HTERT RPE-1 (cell line): Measurements from ENCODE around the gene WDFY4.

Experiments used
- in situ Hi-C: fragments of 300-500 bp; cut with MboI; formaldehyde crosslinking; loops from 4 replicates; pipeline ENCODE4 v1.14.3; 2020; ENCODE audit warnings: low sequenced_read_pairs

WDFY4 gene

DNA sequence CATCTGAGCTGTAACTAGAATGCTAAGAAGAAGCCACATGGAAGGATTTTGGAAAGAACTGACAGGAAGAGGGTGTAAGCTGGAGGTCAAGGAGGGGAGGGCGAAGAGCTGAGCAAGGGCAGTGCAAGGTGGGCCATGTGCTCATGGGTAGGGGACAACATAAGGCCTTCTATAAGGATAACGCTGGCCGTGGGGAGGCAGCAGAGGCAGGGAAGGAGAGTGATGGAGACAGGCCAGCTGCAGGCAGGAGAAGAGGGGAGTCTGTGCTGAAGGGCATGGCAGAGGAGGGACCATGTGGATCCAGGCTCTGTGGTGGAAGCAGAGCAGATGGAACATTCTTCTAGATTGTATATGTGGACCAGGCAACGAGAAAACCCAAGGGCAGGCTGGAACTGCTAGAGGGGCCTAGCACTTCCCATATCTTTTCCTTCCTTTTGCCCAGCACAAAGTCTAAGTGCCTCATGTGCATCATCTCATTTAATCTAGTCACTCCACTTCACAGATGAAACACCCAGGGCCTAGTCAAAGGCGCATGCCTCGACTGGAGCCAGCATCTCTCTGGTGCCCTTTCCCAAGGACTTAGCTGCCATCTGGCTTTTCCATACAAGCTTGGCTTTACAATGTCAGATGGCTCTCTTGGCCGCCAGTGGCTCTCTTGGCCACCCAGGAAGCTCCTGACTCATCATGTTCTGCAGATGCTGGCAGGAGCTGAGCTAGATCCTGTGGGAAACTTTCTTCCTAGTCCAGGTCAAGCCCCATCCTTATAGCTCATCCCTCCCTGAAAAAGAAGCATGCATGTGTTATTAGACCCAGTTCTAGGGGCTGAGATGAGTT is 248.4 kb downstream of the WDFY4 start:
- in situ Hi-C loops = no loop called here

DNA sequence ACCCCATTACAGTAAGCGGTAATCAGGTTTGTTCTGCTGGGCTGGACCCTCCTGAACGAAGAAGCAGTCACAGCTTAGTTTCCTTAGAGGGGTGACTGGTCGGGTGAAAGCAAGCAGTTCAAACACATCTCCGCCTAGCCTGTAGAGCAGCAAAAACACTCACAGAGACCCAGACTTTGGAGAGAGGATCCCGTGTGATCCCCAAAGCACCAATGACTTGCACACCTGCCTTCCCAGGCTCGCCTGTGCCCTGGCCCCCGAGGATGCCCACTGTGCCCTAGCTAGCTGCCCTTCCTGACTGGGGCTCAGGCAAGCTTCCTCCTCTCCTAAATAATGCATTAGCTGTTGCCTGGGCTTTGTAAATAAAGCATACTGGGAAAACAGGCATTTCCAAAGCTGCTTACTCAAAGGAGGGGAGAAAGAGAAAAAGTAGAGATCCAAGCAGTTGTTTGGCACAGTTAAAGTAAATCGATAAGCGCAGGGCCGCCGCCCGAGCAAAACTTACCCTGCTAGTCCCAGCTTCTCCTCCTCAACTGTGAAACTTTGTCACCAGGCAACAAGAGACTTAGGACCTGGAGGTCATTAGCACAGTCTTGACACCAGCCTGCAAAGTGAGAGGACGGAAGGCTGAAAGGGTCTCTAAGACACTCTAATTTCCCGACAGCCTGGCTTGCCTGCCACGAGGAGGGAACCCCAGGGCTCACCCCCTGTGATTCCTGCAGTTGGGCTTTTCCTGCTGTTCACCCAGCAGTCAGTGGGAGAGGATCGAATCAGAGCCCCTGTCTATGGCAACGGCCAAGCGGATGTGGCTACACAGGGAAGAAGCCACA is 250.2 kb downstream of the WDFY4 start:
- in situ Hi-C loops = no loop called here

DNA sequence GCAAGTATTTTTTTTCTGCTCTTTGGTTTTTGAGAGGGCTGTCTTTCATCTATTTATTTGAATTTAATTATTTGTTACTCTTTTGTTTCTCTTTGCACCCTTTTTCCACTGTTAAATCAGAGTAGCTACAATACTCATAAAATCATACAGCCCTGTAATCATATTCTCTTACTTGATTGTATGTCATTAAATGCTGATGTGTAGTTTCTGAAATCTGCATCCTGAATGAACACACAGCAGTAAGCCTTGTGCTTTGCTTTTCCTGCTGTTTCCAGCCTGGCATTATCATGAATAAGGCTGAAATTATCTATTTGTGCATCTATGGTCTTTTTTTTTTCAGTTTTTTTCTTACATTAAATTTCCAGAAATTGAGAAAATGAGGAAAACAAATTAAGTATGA is 250.9 kb downstream of the WDFY4 start:
- in situ Hi-C loops = no loop called here

DNA sequence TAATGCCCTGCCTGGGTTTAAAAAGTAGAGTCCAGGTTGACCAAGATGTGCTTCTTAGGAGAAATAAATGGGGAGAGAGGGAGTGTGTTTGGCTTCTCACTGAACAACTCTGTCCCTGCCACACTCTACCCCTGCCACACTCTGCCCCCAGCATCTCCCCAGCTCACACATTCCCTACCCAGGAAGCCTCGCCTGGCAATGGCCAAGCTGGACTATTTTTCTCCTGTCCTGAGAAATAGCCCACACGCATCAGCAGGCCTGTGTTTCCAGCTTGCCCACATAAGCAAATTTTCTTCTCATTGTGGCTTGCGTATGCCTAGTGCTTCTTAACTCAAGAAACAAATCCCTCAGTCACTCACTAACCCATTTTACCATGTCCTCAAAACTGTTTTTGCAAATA is 253.1 kb downstream of the WDFY4 start:
- in situ Hi-C loops = no loop called here

DNA sequence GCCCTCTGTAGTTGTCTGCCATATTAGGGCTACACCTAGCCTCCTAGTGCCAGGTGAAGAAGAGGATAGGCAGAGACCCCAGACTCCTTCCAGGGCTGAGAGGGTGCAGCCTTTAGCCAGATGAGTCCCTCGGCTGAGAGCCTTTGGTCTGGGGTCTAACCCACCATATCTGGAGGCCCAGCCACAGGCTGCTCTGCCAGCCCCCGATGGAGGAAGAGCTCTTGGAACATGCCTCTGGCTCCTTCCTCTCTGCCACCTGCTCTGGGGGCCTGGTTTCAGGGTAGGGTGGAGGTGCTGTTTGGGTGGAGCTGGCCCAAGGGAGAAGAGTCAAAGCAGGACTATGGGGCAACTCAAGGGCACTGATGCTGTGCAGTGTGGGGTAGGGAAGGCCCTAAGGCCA is 253.6 kb downstream of the WDFY4 start:
- in situ Hi-C loops = no loop called here

DNA sequence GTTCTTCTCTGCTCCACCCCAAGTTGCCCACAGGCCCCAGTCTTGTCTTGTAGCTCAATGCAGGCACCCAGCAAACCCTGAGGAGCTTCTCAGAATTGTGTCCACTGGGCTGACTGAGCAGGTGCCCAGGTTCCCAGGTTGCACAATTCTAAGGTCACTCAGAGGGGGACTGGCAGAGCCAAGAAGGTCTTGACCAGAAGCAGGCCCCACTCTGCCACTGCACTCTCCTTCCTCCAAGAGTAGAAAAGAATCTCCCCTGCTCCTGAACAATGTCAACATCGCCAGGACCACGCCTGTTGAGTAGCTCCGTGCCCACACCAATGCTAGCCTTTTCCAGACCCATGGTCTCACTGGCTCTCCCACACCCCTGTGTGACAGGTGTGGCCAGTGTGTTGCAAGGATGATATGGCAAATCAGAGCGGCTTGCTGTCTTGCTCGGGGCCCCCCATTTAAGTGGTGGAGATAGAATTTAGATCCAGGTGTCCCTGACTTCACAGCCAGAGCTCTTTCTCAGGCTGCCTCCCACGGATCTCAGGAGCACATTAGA is 254.4 kb downstream of the WDFY4 start:
- in situ Hi-C loops = no loop called here

DNA sequence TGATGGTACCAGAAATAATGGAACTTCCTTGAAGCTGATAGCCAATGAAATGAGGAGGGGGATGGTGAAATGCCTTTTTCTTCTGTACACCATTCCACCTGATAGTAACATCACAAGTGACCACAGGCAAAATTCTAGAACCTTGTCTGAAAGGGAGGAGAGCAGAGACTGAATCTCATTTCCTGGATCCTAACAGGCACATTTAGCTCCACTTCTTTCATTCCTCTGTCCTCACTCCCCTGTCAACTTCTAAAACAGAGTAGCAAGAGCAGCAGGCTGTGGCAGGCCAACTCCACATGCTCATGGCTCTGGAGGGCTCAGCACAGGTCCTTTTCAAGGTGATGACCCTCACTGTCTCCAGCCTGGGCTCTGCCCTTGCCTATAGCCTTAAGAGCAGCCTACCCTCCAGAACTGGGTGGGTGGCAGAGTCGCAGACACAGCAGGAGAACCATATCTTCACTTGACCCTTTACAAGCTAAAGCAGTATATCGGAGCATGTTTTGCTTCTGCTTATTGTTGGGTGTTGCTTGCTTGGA is 255.2 kb downstream of the WDFY4 start, which contains the start of gene LRRC18:
Gene LRRC18, minus strand, starts transcription at position 51 of the 536 bp plus-strand sequence. CDS start 25,685 bp downstream, outside the sequence.
- in situ Hi-C loops = no loop called here

DNA sequence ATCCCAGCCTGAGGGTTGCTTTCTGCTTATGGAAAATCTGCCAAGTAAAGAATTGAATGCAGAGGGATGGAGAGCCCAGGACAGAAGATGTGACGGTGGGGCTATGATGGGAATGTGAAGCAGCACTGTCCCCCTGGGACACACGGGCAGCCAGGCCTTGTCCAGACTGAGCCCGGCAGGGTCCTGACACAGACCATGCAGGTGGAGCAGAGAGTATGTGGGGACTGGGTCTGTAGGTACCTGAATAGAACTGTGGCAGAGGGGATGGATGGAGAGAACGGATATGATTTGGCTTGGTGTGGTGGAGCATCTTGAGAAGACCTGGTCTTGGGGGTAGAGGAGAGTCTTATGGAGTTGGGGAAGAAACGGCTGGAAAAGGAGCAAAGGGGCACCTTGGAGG is 255.7 kb downstream of the WDFY4 start:
- in situ Hi-C loops = no loop called here

DNA sequence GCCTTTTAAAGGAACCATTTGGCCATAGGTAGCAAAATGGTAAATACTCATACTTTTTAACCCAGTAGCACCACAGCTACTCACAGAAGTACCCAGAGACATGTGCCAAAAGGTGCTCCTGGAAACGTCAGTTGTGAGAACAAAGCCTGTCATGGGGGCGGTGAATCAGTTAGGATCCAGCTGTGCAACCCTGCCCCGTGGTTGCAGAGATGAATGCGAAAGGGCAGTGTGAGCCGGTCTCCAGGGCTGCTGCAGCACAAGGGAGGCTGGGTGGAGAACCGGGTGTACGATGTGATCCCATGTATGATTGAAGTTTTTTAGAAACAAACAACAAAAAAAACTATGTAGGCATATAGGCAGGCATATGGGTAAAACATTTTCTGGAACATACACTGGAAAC is 256.3 kb downstream of the WDFY4 start:
- in situ Hi-C loops = no loop called here

DNA sequence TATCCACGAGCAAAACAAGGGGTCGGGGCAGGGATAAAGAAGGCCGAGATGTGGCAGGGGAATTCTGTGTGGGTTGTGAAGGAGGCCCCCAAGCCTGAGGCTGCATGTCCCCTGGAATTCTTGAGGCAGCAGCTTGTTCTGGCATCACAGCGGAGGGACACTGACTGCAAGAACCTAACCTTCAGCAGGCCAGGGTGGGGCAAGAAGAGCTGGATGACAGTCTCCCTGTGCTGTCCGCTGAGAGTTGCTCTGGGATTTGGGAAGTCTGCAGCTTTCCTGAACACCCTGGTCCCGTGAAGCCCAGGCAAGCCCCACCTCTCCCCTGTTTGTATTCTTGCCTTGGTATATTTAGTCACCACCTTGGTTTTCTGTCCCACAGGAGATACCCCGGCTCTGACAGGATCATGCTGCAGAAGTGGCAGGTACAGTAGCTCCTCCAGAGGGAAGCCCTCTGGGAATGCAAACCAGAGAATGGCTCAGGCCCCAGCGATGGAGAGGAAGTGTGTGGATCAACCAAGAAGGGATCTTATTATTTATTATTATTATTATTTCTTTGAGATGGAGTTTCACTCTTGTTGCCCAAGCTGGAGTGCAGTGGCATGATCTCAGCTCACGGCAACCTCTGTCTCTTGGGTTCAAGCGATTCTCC is 256.9 kb downstream of the WDFY4 start:
- in situ Hi-C loops = no loop called here

DNA sequence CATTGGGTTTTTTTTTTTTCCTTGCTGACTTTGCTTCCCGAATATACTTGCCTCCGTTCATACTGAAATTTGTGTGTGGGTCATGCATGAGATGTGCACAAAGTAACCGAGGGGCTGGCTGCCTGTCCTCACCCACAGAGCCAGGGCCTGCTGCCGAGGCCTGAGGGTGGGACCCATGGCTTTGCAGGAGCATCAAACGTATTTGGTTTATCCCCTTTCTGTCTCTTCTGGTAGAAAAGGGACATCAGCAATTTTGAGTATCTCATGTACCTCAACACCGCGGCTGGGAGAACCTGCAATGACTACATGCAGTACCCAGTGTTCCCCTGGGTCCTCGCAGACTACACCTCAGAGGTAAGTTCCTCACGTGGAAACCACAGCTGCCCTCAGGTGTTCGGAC is 258.4 kb downstream of the WDFY4 start:
- in situ Hi-C loops = no loop called here

DNA sequence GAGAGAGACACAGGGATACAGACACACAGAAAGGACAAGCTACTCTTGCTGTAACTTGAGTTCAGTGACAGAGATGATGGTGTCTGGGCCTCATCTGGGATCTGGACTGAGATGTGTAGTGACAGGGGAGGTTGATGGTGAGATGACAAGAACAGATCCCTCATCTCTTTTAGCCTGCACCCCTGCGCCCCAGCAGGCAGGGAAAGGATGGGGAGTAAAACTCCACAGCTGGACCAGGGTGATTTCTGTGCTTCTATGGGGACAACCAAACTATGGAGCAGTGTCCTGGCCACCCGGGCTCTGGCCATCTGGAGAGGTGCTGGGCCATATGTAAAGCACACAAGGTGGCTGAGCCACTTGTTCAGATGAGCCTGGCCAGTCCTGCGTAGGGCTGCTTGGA is 259.5 kb downstream of the WDFY4 start:
- in situ Hi-C loops = no loop called here

DNA sequence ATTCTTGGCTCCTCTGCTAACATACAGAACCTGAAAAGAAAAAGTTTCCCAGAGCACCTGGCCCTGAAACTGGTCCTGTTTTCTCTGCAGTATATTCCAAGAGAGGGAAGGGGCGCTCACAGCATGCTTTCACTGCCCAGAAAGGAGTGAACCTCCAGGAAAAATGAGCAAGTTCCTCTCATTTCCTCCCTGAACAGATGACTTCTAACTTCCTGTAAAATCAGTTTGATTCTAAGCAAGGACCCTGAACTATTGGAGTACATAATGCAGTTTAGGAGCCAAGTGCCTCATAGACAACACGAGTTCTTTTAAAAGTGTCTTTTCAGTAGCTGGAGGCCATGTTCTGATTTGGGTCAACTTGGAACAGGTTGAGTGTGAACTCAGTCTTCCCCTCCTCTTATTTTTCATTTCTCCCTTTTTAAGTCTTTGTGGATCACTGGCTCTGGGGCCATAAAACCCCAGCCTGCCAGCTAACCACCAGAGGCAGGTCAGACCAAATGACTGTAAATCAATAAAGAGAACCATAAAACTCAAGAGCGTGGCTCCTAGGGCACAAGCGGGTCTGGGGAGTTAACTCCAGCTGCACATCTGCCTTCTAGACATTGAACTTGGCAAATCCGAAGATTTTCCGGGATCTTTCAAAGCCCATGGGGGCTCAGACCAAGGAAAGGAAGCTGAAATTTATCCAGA is 260.9 kb downstream of the WDFY4 start:
- in situ Hi-C loops = no loop called here

DNA sequence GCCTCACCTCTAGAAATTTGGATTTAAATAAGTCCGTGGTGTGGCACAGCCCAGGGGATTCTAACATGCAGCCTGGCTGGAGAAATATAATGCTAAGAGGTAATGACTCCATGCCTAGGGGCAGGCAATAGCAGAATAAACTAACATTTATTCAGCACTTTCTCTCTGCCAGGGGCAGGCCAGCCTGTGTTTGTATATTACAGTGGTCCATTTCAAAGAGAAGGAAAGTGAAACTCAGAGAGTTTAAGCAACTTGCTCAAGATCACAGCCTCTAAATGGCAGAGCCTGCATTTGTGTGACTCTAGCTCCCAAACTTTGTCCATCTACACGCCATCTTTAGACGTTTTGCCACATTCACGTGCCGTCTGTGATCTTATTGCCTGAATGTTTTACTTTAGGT is 261.7 kb downstream of the WDFY4 start:
- in situ Hi-C loops = no loop called here

DNA sequence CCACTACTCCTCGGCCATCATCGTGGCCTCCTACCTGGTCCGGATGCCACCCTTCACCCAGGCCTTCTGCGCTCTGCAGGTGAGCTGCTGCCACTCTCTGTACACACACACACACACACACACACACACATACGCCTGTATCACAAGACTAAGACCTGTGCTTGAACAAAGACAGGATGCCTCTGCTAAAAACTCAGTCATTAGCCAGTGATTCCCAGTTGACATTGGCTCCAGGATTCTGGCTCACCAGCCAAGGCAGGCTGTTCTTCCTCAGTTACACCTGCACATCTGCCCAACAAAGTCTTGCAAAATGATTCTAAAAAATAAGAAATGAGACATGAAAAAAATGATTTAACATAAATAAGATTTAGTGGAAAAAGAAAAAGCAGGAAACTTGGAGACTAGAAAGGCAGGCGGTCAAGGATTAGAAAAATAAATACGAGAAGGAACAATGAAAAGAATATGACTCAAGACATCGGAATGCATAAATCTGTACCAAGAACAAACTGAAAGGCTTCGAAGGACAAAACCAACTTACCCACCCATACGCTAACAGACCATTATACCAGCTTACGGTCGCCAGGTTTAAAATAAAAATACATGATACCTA is 262.3 kb downstream of the WDFY4 start:
- in situ Hi-C loops = no loop called here

DNA sequence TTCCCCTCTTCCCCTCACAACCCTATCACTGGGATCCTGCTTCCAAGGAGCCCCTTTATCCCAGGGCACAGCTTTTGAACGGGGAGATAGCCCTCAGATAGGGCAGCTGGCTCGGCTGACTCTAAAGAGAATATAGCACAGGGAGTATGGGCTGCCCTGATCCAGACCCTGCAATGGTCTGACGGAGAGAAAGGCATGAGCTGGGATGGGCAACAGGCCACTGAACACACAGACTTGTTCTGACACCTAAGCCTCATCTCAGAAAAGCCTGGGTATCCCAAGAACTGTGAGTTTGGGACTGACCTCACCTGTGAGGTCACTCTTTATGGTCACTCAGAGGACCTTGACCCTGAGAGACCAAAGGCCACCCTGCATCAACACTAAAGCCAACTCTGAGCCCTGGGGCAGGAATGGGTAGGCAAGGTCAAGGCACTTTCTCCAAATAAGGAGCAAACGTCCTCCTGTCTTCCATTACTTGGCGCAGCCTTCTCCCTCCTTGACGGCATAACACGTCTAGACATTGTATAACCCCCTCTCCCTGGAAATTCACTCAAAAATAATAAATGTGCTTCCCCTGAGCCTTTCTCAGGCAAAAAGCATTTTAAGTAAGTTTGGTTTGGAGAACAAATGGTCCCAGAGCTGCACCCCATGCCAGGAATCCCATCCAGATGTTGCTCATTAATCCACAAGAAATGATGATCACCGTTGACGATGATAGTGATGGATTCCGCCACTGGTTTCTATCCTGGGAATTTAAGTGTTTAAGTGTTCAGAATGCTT is 263.2 kb downstream of the WDFY4 start:
- in situ Hi-C loops = no loop called here

DNA sequence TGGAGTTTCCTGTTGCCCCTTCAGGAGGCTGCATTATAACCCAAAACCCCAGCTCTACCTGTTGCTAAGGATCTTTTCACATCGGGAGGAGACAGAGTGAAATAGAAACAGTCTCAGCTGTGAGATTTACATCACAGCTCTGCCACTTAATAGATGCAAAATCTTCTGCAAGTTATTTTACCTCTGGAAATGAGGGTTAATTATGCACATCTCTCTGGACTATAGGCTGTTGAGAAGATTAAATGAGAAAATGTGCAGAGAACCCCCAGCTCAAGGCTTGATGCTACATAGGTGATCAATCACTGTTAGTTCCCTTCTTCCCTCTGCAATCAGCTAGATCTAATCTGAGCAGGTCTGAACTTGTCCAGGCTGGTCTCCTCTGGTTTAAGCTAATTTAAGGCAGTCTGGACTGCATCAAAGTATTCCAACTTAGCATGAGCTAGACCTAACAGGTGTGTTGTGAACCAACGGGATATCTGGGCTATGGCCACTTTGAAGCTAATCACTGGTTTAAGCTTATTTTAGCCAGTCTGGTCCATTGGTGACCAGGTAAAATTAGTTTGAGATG is 263.9 kb downstream of the WDFY4 start:
- in situ Hi-C loops = no loop called here

DNA sequence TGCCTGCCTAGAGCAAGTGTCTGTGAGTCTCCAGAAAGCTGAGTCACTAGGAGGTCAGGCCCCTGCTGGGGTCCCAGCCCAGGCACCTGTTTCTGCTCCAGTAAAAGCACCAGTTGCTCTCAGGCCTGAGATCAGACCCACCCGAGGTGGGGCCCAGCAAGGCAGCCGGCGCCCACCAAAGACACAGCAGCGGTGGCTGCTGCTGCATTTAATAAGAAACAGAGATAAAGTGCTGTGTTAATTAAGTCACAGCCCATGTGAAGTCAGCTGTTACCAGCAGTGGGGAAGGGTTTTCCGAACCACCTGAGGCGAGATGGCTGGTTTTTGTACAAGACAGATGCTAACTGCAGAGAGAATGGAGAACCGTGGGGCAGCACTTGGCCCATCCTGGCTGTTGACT is 267.0 kb downstream of the WDFY4 start:
- in situ Hi-C loops = no loop called here
